Stimulated activated CD4-positive, alpha-beta T cell treated with anti-CD3 and anti-CD28 coated beads, Interleukin-4, amount 100 ng/mL, for 4 hours (primary cell): ENCODE results near the gene ACTL10.
"Not testable (repeated sequence)": the region's sequence is repeated elsewhere in the genome, so short reads cannot be mapped to it uniquely, and the experiment has no call there.

Experiments
- DNase-seq, 2 experiments: peaks; one replicate each; pipeline ENCODE4 v3.0.0-alpha.2; 2020

The ACTL10 gene

GRCh38 chr20:33700696-33701441, 34.1 kb downstream of the ACTL10 start:
- not testable (repeated sequence) for DNase-seq

- no peak for DNase-seq
Observed at GRCh38 chr20:33701629-33702450, 35.1 kb downstream of the ACTL10 start.

GRCh38 chr20:33702861-33703260, 36.1 kb downstream of the ACTL10 start:
- DNase-seq: no peak

- DNase-seq: no peak
Observed at GRCh38 chr20:33703498-33704137, 36.9 kb downstream of the ACTL10 start.

- no peak for DNase-seq
Observed at GRCh38 chr20:33704197-33704924, 37.6 kb downstream of the ACTL10 start.

- DNase-seq: no peak
Observed at GRCh38 chr20:33707668-33708067, 40.9 kb downstream of the ACTL10 start.

- DNase-seq: no peak
Observed at GRCh38 chr20:33709398-33709797, 42.7 kb downstream of the ACTL10 start.

GRCh38 chr20:33709905-33710541, 43.3 kb downstream of the ACTL10 start:
- no peak for DNase-seq

- DNase-seq: no peak
Observed at GRCh38 chr20:33710681-33711445, 44.1 kb downstream of the ACTL10 start.

GRCh38 chr20:33711446-33711738, 44.6 kb downstream of the ACTL10 start:
- DNase-seq: no peak

- no peak for DNase-seq
Observed at GRCh38 chr20:33713865-33714367, 47.2 kb downstream of the ACTL10 start.

- DNase-seq: no peak
Observed at GRCh38 chr20:33716498-33716897, 49.8 kb downstream of the ACTL10 start.
